ENCODE data around the gene BDKRB2. TPM values are rescaled to one million over a fixed set of nuclear protein-coding genes. Genes with fewer than 3 reads are reported as not detected.

The BDKRB2 gene
- total and polyA plus RNA-seq, 2 of the 8 experiments (the other 6 are each of a cell fraction or from before 2014, with no cell fraction given) = 0.13 to 0.21 TPM

DNA sequence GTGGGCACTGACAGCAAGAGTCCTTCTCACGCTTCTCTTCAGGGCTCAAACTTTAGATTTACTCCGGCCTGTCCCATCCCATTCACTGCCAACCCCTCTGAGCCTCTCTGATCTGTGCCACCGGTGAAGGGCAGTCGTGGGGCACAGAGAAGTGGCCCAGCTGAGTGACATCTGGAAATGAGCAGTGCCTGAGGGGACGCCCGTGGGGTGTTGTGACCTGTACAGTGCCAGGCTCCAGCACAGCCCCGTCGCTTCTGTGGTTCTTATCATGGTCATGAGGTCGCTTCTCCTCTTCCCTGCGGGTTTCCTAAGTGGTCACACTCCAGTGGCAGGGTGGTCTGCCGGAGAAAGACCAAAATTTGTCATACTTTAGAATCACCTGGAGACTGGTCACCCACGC lies 4.1 kb downstream of the BDKRB2 start:
- no peaks in the 10 kb centered on the region; a peak in 1 of 4 replicates for H3K9me3 ChIP-seq (ENCODE audit: insufficient read depth in 2 of 2, low read depth in 1 of 2, low read length in 1 of 2)
- no peak overlapping the region for H3K23ac ChIP-seq (ENCODE audit: insufficient read length)
- no peak overlapping the region for H2AK5ac ChIP-seq (ENCODE audit: low read depth, low read length)
- H3K4me2 ChIP-seq (ENCODE audit: insufficient read depth in 1 of 2, low read depth in 2 of 2, low read length in 2 of 2) = no peak overlapping the region
- H3K23me2 ChIP-seq (ENCODE audit: low read depth, low read length) = peaks cover 6% of the 10 kb centered on the region; the same call in 1 of the 2 replicates
- no peak overlapping the region for H2BK5ac ChIP-seq (ENCODE audit: low read depth, low read length)
- no peak overlapping the region for H2BK20ac ChIP-seq (ENCODE audit: low read length)
- H2BK120ac ChIP-seq (replicated peaks; ENCODE audit: low read depth, low read length) = no peak overlapping the region
- no peaks in the 10 kb centered on the region for H3K79me1 ChIP-seq (ENCODE audit: low read depth, low read length)
- ChIA-PET POLR2A (ENCODE audit: partially characterized antibody) (no interaction called here), CTCF (ENCODE audit: partially characterized antibody) (interaction anchor here (1.0 kb wide), 1 partner anchor 23 kb away, joined by 4 read pairs; no protein-coding TSS in a partner anchor)
- H3K9ac ChIP-seq (replicated peaks in 1 of 4; ENCODE audit: extremely low read depth in 1 of 4, low read depth in 3 of 4, low read length in 3 of 4) = no peak overlapping the region
- DNase-seq (ENCODE audit: low read depth in 1 of 2, low spot score in 2 of 2) (no peak), FAIRE-seq (no peak)
- no peak overlapping the region for H3K18ac ChIP-seq (ENCODE audit: extremely low read depth, low read length)
- no peak overlapping the region for H3K27ac ChIP-seq (ENCODE audit: low read depth, low read length)
- no peaks in the 10 kb centered on the region for H3K36me3 ChIP-seq (ENCODE audit: control insufficient read depth in 2 of 4, insufficient read depth in 4 of 4, low read length in 3 of 4)
- no peak overlapping the region for H3K14ac ChIP-seq (ENCODE audit: insufficient read length)
- no peak overlapping the region for H2BK12ac ChIP-seq (ENCODE audit: low read depth, low read length)
- no peaks in the 10 kb centered on the region for H3K79me2 ChIP-seq (ENCODE audit: control insufficient read depth in 1 of 2, insufficient read depth in 2 of 2, low read length in 2 of 2)
- no peak overlapping the region for H3K4ac ChIP-seq (replicated peaks; ENCODE audit: insufficient read length, low read depth, low read length)
- H4K8ac ChIP-seq (ENCODE audit: extremely low read depth, insufficient read depth, low read length) = no peak overlapping the region
- no peak overlapping the region for H2BK15ac ChIP-seq (ENCODE audit: low read length)
- no peak overlapping the region for H4K91ac ChIP-seq (replicated peaks; ENCODE audit: insufficient read length, low read length)
- WGBS, 2 experiments (ENCODE audit: extremely low coverage in 1 of 2, insufficient coverage in 1 of 2, insufficient read length in 1 of 2, insufficient replicate concordance in 2 of 2, low coverage in 1 of 2, low lambda C conversion rate in 2 of 2, missing lambda C conversion rate in 1 of 2) = 94% methylated on average over 12 of the region's 12 CpGs; no CpG with 5 or more reads in 1 of the 2 experiments
- H3K27me3 ChIP-seq (replicated peaks in 1 of 4; ENCODE audit: control insufficient read depth in 3 of 4, extremely low read depth in 1 of 4, insufficient read depth in 3 of 4, low read length in 3 of 4) = peaks cover 0 to 18% (median 15%) of the 10 kb centered on the region in 4 experiments; a peak in 6 of 7 replicates
- no peak overlapping the region for H3K56ac ChIP-seq (replicated peaks; ENCODE audit: insufficient read length, low read depth, low read length)
- no peak overlapping the region for H4K5ac ChIP-seq (ENCODE audit: insufficient read length, low read depth, low read length)
- no peak overlapping the region for H3K4me3 ChIP-seq (ENCODE audit: extremely low read depth in 1 of 4, insufficient read depth in 2 of 4, low read depth in 3 of 4, low read length in 4 of 4)
- peaks cover 0 to 22% (median 5%) of the 10 kb centered on the region in 4 experiments; a peak in 5 of 7 replicates for H3K4me1 ChIP-seq (replicated peaks in 1 of 4; ENCODE audit: control insufficient read depth in 3 of 4, insufficient read depth in 4 of 4, low read length in 3 of 4)
- H4K20me1 ChIP-seq (replicated peaks in 1 of 2; ENCODE audit: control insufficient read depth in 1 of 2, insufficient read depth in 2 of 2, low read length in 2 of 2) = no peaks in the 10 kb centered on the region
- H2AFZ ChIP-seq (ENCODE audit: low read length) = no peak overlapping the region
- TF ChIP-seq RAD21 (IDR thresholded peaks at IDR 0.05 in 1 of 2, conservative IDR thresholded peaks at IDR 0.05 in 1 of 2; ENCODE audit: low read depth in 2 of 2, low read length in 2 of 2) (no peak), JUN (IDR thresholded peaks at IDR 0.05; ENCODE audit: low read depth, low read length) (no peak), TCF12 (IDR thresholded peaks at IDR 0.05; ENCODE audit: low read depth, low read length) (no peak), TBP (IDR thresholded peaks at IDR 0.05; ENCODE audit: low read depth, low read length) (no peak), TEAD4 (IDR thresholded peaks at IDR 0.05; ENCODE audit: low read depth, low read length) (no peak), EP300 (IDR thresholded peaks at IDR 0.05; ENCODE audit: borderline replicate concordance in 1 of 2, low read depth in 2 of 2, low read length in 2 of 2) (no peak), PHF8 (conservative IDR thresholded peaks at IDR 0.05; ENCODE audit: low read depth, low read length) (no peak), CEBPB (IDR thresholded peaks at IDR 0.05; ENCODE audit: low read depth, low read length) (no peak), POLR2AphosphoS5 (IDR thresholded peaks at IDR 0.05; ENCODE audit: low read depth, low read length) (no peak), CBX8 (IDR thresholded peaks at IDR 0.05; ENCODE audit: borderline replicate concordance, low read depth, low read length) (no peak), SP1 (IDR thresholded peaks at IDR 0.05; ENCODE audit: low read depth, low read length) (no peak)
- TF ChIP-seq, protein P1, sequence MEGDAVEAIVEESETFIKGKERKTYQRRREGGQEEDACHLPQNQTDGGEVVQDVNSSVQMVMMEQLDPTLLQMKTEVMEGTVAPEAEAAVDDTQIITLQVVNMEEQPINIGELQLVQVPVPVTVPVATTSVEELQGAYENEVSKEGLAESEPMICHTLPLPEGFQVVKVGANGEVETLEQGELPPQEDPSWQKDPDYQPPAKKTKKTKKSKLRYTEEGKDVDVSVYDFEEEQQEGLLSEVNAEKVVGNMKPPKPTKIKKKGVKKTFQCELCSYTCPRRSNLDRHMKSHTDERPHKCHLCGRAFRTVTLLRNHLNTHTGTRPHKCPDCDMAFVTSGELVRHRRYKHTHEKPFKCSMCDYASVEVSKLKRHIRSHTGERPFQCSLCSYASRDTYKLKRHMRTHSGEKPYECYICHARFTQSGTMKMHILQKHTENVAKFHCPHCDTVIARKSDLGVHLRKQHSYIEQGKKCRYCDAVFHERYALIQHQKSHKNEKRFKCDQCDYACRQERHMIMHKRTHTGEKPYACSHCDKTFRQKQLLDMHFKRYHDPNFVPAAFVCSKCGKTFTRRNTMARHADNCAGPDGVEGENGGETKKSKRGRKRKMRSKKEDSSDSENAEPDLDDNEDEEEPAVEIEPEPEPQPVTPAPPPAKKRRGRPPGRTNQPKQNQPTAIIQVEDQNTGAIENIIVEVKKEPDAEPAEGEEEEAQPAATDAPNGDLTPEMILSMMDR (IDR thresholded peaks at IDR 0.05; ENCODE audit: control extremely low read depth in 1 of 3, insufficient read depth in 1 of 3, low read depth in 1 of 3, low read length in 3 of 3) = no peak

Measured in H1 (cell line).